Peyer's patch (tissue), 4 donors: ENCODE data around the gene NTN1. TPM values are rescaled to one million over a fixed set of nuclear protein-coding genes. Genes with fewer than 3 reads are reported as not detected.

Experiments used
- DNase-seq, 3 donors: peaks; one replicate each; pipeline ENCODE4 v3.0.0-alpha.2; 2017 to 2019
- H3K27ac ChIP-seq, 4 donors: fragments of 200-600 bp; sonication (generic); one replicate each; pipeline ENCODE4 v1.5.1; 2016 to 2019
- H3K27me3 ChIP-seq, 2 donors: fragments of 200-600 bp; sonication (generic); one replicate each; pipeline ENCODE4 v1.5.1; 2019
- H3K36me3 ChIP-seq, 3 donors: fragments of 200-600 bp; sonication (generic); one replicate each; pipeline ENCODE4 v1.5.1; 2016 to 2019
- H3K4me1 ChIP-seq, 4 donors: fragments of 200-600 bp; sonication (generic); one replicate each; pipeline ENCODE4 v1.5.1; 2016 to 2019
- H3K4me3 ChIP-seq, 4 donors: fragments of 200-600 bp; sonication (generic); 1 replicate in 3 of 4; 2 replicates in 1 of 4; pipeline ENCODE4 v1.5.1; 2016 to 2019; ENCODE audit warnings: mild to moderate bottlenecking in 1 of 4
- H3K9me3 ChIP-seq, 4 donors: fragments of 200-600 bp; sonication (generic); one replicate each; pipeline ENCODE4 v1.5.1; 2016 to 2019; ENCODE audit warnings: mild to moderate bottlenecking in 1 of 4
- CTCF ChIP-seq, 6 experiments: fragments of 450-650 bp in 4 of 6; fragments of 200-600 bp in 2 of 6; sonication (generic) in 1 of 6; IDR thresholded peaks; one replicate each; pipeline ENCODE4 v1.5.1; 2017 to 2019; ENCODE audit warnings: antibody characterized with exemption in 6 of 6, mild to moderate bottlenecking in 3 of 6, moderate library complexity in 1 of 6
- POLR2A ChIP-seq, 2 donors: fragments of 450-650 bp; IDR thresholded peaks; one replicate each; pipeline ENCODE4 v1.5.1; 2017; ENCODE audit warnings: antibody characterized with exemption in 2 of 2, mild to moderate bottlenecking in 2 of 2, moderate library complexity in 2 of 2
- total RNA-seq, 4 donors: library from RNA; depleted of rRNA; stranded (reverse); fragments of >200 nt; gene quantifications; one replicate each; pipeline ENCODE4 v1.1.0, GENCODE V29; 2016

The NTN1 gene
- total RNA-seq, 4 donors from 2014 or later: 4.0 to 17.3 (median 10.9) TPM

- H3K36me3 ChIP-seq: no peaks in the 10 kb centered on the region
- no peak overlapping the region for H3K4me3 ChIP-seq
- no peak overlapping the region for H3K27ac ChIP-seq
- TF ChIP-seq POLR2A (IDR thresholded peaks at IDR 0.05): no peak
- no peak for TF ChIP-seq CTCF (IDR thresholded peaks at IDR 0.05)
- H3K27me3 ChIP-seq: no peaks in the 10 kb centered on the region
- no peak for DNase-seq
- peaks cover 0 to 7% (median 0%) of the 10 kb centered on the region in 4 donors for H3K9me3 ChIP-seq
- no peaks in the 10 kb centered on the region for H3K4me1 ChIP-seq
These were observed 29.6 kb downstream of the NTN1 start for GRCh38 chr17:9050801-9051401.

- H3K4me3 ChIP-seq: no peak overlapping the region
- TF ChIP-seq CTCF (IDR thresholded peaks at IDR 0.05): no peak
- TF ChIP-seq POLR2A (IDR thresholded peaks at IDR 0.05): no peak
- no peak for DNase-seq
- no peak overlapping the region for H3K27ac ChIP-seq
- peaks cover 0 to 7% (median 0%) of the 10 kb centered on the region in 4 donors for H3K9me3 ChIP-seq
- no peaks in the 10 kb centered on the region for H3K27me3 ChIP-seq
- no peaks in the 10 kb centered on the region for H3K36me3 ChIP-seq
- H3K4me1 ChIP-seq: no peaks in the 10 kb centered on the region
These were observed 30.3 kb downstream of the NTN1 start for GRCh38 chr17:9051561-9051960.

GRCh38 chr17:9052921-9053320 is 31.6 kb downstream of the NTN1 start:
- Histone ChIP-seq H3K27ac (no peak overlapping the region), H3K9me3 (peaks cover 0 to 6% (median 0%) of the 10 kb centered on the region in 4 donors), H3K4me1 (no peaks in the 10 kb centered on the region), H3K36me3 (no peaks in the 10 kb centered on the region), H3K4me3 (no peak overlapping the region), H3K27me3 (no peaks in the 10 kb centered on the region)
- DNase-seq: peak in 1 of 3 donors; percentile 54
- TF ChIP-seq CTCF (IDR thresholded peaks at IDR 0.05) (no peak), POLR2A (IDR thresholded peaks at IDR 0.05) (no peak)

GRCh38 chr17:9053406-9053805 is 32.1 kb downstream of the NTN1 start:
- H3K4me3 ChIP-seq: no peak overlapping the region
- no peaks in the 10 kb centered on the region for H3K27me3 ChIP-seq
- H3K27ac ChIP-seq: no peak overlapping the region
- DNase-seq: no peak
- no peaks in the 10 kb centered on the region for H3K4me1 ChIP-seq
- H3K9me3 ChIP-seq: peaks cover 0 to 1% (median 0%) of the 10 kb centered on the region in 4 donors
- TF ChIP-seq POLR2A (IDR thresholded peaks at IDR 0.05) (no peak), CTCF (IDR thresholded peaks at IDR 0.05) (no peak)
- no peaks in the 10 kb centered on the region for H3K36me3 ChIP-seq

- no peak overlapping the region for H3K4me3 ChIP-seq
- no peak for DNase-seq
- TF ChIP-seq POLR2A (IDR thresholded peaks at IDR 0.05) (no peak), CTCF (IDR thresholded peaks at IDR 0.05) (no peak)
- H3K9me3 ChIP-seq: no peaks in the 10 kb centered on the region
- H3K27me3 ChIP-seq: no peaks in the 10 kb centered on the region
- no peak overlapping the region for H3K27ac ChIP-seq
- no peaks in the 10 kb centered on the region for H3K36me3 ChIP-seq
- no peaks in the 10 kb centered on the region for H3K4me1 ChIP-seq
These were observed 33.0 kb downstream of the NTN1 start for GRCh38 chr17:9054126-9054975.
